Psoas muscle (tissue), 8 donors: Measurements from ENCODE around the gene SLC25A29. TPM values are rescaled to one million over a fixed set of nuclear protein-coding genes. Genes with fewer than 3 reads are reported as not detected.

Source experiments
- ATAC-seq, 4 donors: fragments of 200-7000 bp; cut with Tn5 transposase; one replicate each; pipeline ENCODE4 v1.9.1; 2020; ENCODE audit warnings: moderate library complexity in 3 of 4, mild to moderate bottlenecking in 2 of 4
- DNase-seq, 2 donors: peaks; one replicate each; pipeline ENCODE4 v3.0.0-alpha.2; 2020
- H3K27ac ChIP-seq: fragments of 200-600 bp; one replicate; pipeline ENCODE4 v1.8.0; 2022
- H3K27me3 ChIP-seq, 3 donors: fragments of 200-600 bp in 1 of 3; one replicate each; pipeline versions ENCODE4 v1.6.1 to v1.8.0; 2013 to 2022; ENCODE audit warnings: low read length in 2 of 3, mild to moderate bottlenecking in 2 of 3, moderate library complexity in 1 of 3; ENCODE audit not compliant: insufficient read depth in 3 of 3
- H3K36me3 ChIP-seq, 2 donors: fragments of 200-600 bp in 1 of 2; one replicate each; pipeline versions ENCODE4 v1.6.1 to v1.8.0; 2013 to 2022; ENCODE audit warnings: low read depth in 1 of 2, mild to moderate bottlenecking in 1 of 2, moderate library complexity in 1 of 2; ENCODE audit not compliant: insufficient read depth in 1 of 2
- H3K4me1 ChIP-seq: fragments of 200-600 bp; one replicate; pipeline ENCODE4 v1.8.0; 2022
- H3K4me3 ChIP-seq: fragments of 200-600 bp; one replicate; pipeline ENCODE4 v1.8.0; 2022; ENCODE audit warnings: mild to moderate bottlenecking
- H3K9me3 ChIP-seq: fragments of 200-600 bp; one replicate; pipeline ENCODE4 v1.8.0; 2022
- WGBS, 3 donors: extraction: QIAGEN DNeasy Blood & Tissue Kit; methylation state at CpG; one replicate each; pipeline versions ENCODE4 v1.1.6 to v1.1.7; 2013; 5-methylcytosine and 5-hydroxymethylcytosine counted together
- intact Hi-C, 2 donors: fragments of 100-400 bp; cut with DNase I; formaldehyde crosslinking; loops; one replicate each; pipeline versions ENCODE4 v1.11.0 to v1.14.2; 2022
- polyA plus RNA-seq, 3 donors: library from polyadenylated mRNA; stranded (reverse); fragments of 200-250 nt; gene quantifications; one replicate each; pipeline ENCODE4 v1.2.3, GENCODE V29; 2013
- total RNA-seq, 4 donors: library from RNA; stranded (reverse); fragmentation: NEBNext Ultra II Directional in 2 of 4; extraction: Animal tissue kit (Norgen Biotek cat#: 25700) in 2 of 4; gene quantifications; one replicate each; pipeline versions ENCODE4 v1.2.1 to v1.2.4, GENCODE V29; 2021 to 2023
- TF ChIP-seq, protein P1 (sequence below): fragments of 200-600 bp; IDR thresholded peaks from one replicate; pipeline ENCODE4 v1.8.0; 2022; ENCODE audit warnings: antibody characterized with exemption
- donor health status: healthy with polysubstance abuse.
- donor health status: DM: no; HTN: no; CAD: no; lungs with moderate emphysema.
- donor health status: Bipolar disorder and iron deficiency.
- donor health status: healthy.
- donor health status: DM: yes; HTN: yes; CAD: no.
- donor health status: DM: no; HTN: no; CAD: no.
- donor health status: DM: no; HTN: no; CAD: no.
- donor health status: DM: yes; HTN: yes; CAD: no.

The SLC25A29 gene
- total and polyA plus RNA-seq, 7 donors, result 4.5 to 14.8 (median 6.7) TPM

- H3K27me3 ChIP-seq, result no peaks in the 10 kb centered on the region
- H3K27ac ChIP-seq, result no peak overlapping the region
- H3K9me3 ChIP-seq, result no peaks in the 10 kb centered on the region
- H3K4me1 ChIP-seq, result no peaks in the 10 kb centered on the region
- H3K36me3 ChIP-seq, result peaks cover 0 to 14% of the 10 kb centered on the region in 2 donors
- intact Hi-C loops, result no loop called here
- TF ChIP-seq, protein P1, sequence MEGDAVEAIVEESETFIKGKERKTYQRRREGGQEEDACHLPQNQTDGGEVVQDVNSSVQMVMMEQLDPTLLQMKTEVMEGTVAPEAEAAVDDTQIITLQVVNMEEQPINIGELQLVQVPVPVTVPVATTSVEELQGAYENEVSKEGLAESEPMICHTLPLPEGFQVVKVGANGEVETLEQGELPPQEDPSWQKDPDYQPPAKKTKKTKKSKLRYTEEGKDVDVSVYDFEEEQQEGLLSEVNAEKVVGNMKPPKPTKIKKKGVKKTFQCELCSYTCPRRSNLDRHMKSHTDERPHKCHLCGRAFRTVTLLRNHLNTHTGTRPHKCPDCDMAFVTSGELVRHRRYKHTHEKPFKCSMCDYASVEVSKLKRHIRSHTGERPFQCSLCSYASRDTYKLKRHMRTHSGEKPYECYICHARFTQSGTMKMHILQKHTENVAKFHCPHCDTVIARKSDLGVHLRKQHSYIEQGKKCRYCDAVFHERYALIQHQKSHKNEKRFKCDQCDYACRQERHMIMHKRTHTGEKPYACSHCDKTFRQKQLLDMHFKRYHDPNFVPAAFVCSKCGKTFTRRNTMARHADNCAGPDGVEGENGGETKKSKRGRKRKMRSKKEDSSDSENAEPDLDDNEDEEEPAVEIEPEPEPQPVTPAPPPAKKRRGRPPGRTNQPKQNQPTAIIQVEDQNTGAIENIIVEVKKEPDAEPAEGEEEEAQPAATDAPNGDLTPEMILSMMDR, result no peak
- 88 to 91% (median 89%) methylated on average over 34 to 36 of the region's 36 CpGs for WGBS, 3 donors
- H3K4me3 ChIP-seq, result no peak overlapping the region
- DNase-seq (no peak), ATAC-seq (no peak)
Measured at GRCh38 chr14:100329233-100330006, 23.2 kb upstream of the SLC25A29 start.

- no peaks in the 10 kb centered on the region for H3K4me1 ChIP-seq
- H3K4me3 ChIP-seq, result no peak overlapping the region
- 84 to 89% (median 87%) methylated on average over 30 to 32 of the region's 32 CpGs for WGBS, 3 donors
- H3K27ac ChIP-seq, result no peak overlapping the region
- no peaks in the 10 kb centered on the region for H3K9me3 ChIP-seq
- H3K36me3 ChIP-seq, result peaks cover 0 to 6% of the 10 kb centered on the region in 2 donors
- DNase-seq (no peak), ATAC-seq (no peak)
- intact Hi-C loops, result no loop called here
- TF ChIP-seq, protein P1, result no peak
- H3K27me3 ChIP-seq, result no peaks in the 10 kb centered on the region
Measured at GRCh38 chr14:100328495-100329163, 22.4 kb upstream of the SLC25A29 start.

- Histone ChIP-seq H3K27me3 (no peaks in the 10 kb centered on the region), H3K4me1 (no peaks in the 10 kb centered on the region), H3K27ac (no peak overlapping the region), H3K36me3 (no peaks in the 10 kb centered on the region), H3K4me3 (no peak overlapping the region), H3K9me3 (no peaks in the 10 kb centered on the region)
- 94 to 95% (median 94%) methylated on average over 24 of the region's 24 CpGs for WGBS, 3 donors
- DNase-seq, result no peak
- intact Hi-C loops, result no loop called here
- no peak for ATAC-seq
- TF ChIP-seq, protein P1, result no peak
Measured at GRCh38 chr14:100327128-100327527, 20.9 kb upstream of the SLC25A29 start.

DNA sequence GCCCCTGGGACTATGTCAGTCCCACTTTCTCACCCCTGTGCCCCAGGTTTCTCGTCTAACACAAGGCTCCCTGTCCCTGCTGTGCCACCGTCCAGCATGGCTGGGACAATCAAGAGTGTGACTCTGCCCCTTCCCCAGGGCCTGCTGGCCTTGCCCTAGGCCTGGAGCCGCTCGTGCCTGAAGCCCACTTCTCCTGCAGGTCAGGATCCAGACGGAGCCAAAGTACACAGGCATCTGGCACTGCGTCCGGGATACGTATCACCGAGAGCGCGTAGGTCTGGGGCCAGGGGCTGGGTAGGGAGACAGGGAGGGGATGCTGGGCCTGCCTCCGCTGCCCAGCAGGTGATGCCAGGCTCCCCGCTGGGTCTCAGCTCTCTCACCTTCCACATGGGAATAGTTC, 19.7 kb upstream of the SLC25A29 start:
- Histone ChIP-seq H3K4me1 (no peaks in the 10 kb centered on the region), H3K9me3 (no peaks in the 10 kb centered on the region), H3K27me3 (no peaks in the 10 kb centered on the region), H3K36me3 (no peaks in the 10 kb centered on the region), H3K4me3 (no peak overlapping the region), H3K27ac (no peak overlapping the region)
- TF ChIP-seq, protein P1, result no peak
- 91 to 93% (median 92%) methylated on average over 13 of the region's 13 CpGs for WGBS, 3 donors
- ATAC-seq, result no peak
- DNase-seq, result no peak
- intact Hi-C loops, result no loop called here
